GM23338 (cell line): ENCODE results near the gene NUTF2. TPM values are rescaled to one million over a fixed set of nuclear protein-coding genes. Genes with fewer than 3 reads are reported as not detected.

Source experiments
- ATAC-seq: fragments of 200-7000 bp; cut with Tn5 transposase; 3 replicates; pipeline ENCODE4 v1.9.1; 2020
- DNase-seq: peaks from one replicate; pipeline ENCODE4 v3.0.0-alpha.2; 2015; ENCODE audit warnings: low spot score
- H2AFZ ChIP-seq: fragments of 200-600 bp; sonication (generic); 2 replicates; pipeline ENCODE4 v1.8.0; 2016; ENCODE audit warnings: antibody characterized with exemption, mild to moderate bottlenecking, moderate library complexity
- H3F3A ChIP-seq: fragments of 200-600 bp; sonication (generic); replicated peaks from 2 replicates; pipeline ENCODE4 v1.8.0; 2017; ENCODE audit warnings: antibody characterized with exemption, mixed run types, low read depth
- H3K27ac ChIP-seq: fragments of 200-600 bp; sonication (generic); 2 replicates; pipeline ENCODE4 v1.6.1; 2016; ENCODE audit warnings: low read depth
- H3K27me3 ChIP-seq: fragments of 200-600 bp; sonication (generic); 2 replicates; pipeline ENCODE4 v1.8.0; 2016; ENCODE audit warnings: mild to moderate bottlenecking, mixed run types, moderate library complexity; ENCODE audit not compliant: insufficient read depth
- H3K36me3 ChIP-seq: fragments of 200-600 bp; sonication (generic); 2 replicates; pipeline ENCODE4 v1.8.0; 2016; ENCODE audit warnings: mild to moderate bottlenecking; ENCODE audit not compliant: insufficient read depth
- H3K4me1 ChIP-seq: fragments of 200-600 bp; sonication (generic); 2 replicates; pipeline ENCODE4 v1.8.0; 2016; ENCODE audit warnings: mild to moderate bottlenecking, moderate library complexity; ENCODE audit not compliant: insufficient read depth
- H3K4me2 ChIP-seq: fragments of 200-600 bp; sonication (generic); 2 replicates; pipeline ENCODE4 v1.7.1; 2017; ENCODE audit warnings: mixed run types
- H3K4me3 ChIP-seq: fragments of 200-600 bp; sonication (generic); 2 replicates; pipeline ENCODE4 v1.6.1; 2016; ENCODE audit warnings: mixed run types
- H3K79me2 ChIP-seq: fragments of 200-600 bp; sonication (generic); replicated peaks from 2 replicates; pipeline ENCODE4 v1.8.0; 2017; ENCODE audit warnings: mild to moderate bottlenecking; ENCODE audit not compliant: insufficient read depth
- H3K9me2 ChIP-seq: fragments of 200-600 bp; sonication (generic); 2 replicates; pipeline ENCODE4 v1.8.0; 2017; ENCODE audit not compliant: insufficient read depth
- H4K20me1 ChIP-seq: fragments of 200-600 bp; sonication (generic); replicated peaks from 2 replicates; pipeline ENCODE4 v1.8.0; 2017; ENCODE audit warnings: mild to moderate bottlenecking; ENCODE audit not compliant: insufficient read depth
- H3K27ac Mint-ChIP-seq: 2 replicates; pipeline ENCODE4 v1.8.0; 2020; ENCODE audit warnings: inconsistent platforms, mild to moderate bottlenecking, moderate library complexity, mixed read lengths
- H3K27me3 Mint-ChIP-seq: 3 replicates; pipeline ENCODE4 v1.8.0; 2022; ENCODE audit warnings: low read depth, mild to moderate bottlenecking, moderate library complexity, mixed read lengths, inconsistent platforms; ENCODE audit not compliant: insufficient read depth, poor library complexity
- H3K36me3 Mint-ChIP-seq: 3 replicates; pipeline ENCODE4 v1.8.0; 2021; ENCODE audit warnings: low read depth, mild to moderate bottlenecking, inconsistent platforms, moderate library complexity, mixed read lengths
- H3K4me1 Mint-ChIP-seq: 3 replicates; pipeline ENCODE4 v1.8.0; 2020; ENCODE audit warnings: mild to moderate bottlenecking, inconsistent platforms, mixed read lengths
- H3K4me3 Mint-ChIP-seq: 3 replicates; pipeline ENCODE4 v1.8.0; 2021; ENCODE audit warnings: moderate library complexity, mild to moderate bottlenecking, inconsistent platforms, mixed read lengths
- H3K9me3 Mint-ChIP-seq: 3 replicates; pipeline ENCODE4 v1.8.0; 2020; ENCODE audit warnings: moderate library complexity, mild to moderate bottlenecking, inconsistent platforms, mixed read lengths
- CREB1 ChIP-seq: fragments of 250-450 bp; sonication (Bioruptor Pico); IDR thresholded peaks from 2 replicates; pipeline ENCODE4 v1.5.0; 2020; ENCODE audit warnings: low read depth, mild to moderate bottlenecking, moderate library complexity
- EZH2 ChIP-seq: fragments of 200-600 bp; sonication (generic); IDR thresholded peaks from one replicate; pipeline ENCODE4 v1.8.0; 2017; ENCODE audit warnings: antibody characterized with exemption, mild to moderate bottlenecking, low read depth; ENCODE audit not compliant: unreplicated experiment
- EZH2phosphoT487 ChIP-seq: fragments of 200-600 bp; sonication (generic); IDR thresholded peaks from one replicate; pipeline ENCODE4 v1.8.1; 2018; ENCODE audit warnings: antibody characterized with exemption; ENCODE audit not compliant: unreplicated experiment
- JUNB ChIP-seq: IDR thresholded peaks from one replicate; pipeline ENCODE4 v1.6.1; 2016; ENCODE audit warnings: antibody characterized with exemption; ENCODE audit not compliant: unreplicated experiment
- NANOG ChIP-seq: IDR thresholded peaks from 2 replicates; pipeline ENCODE4 v1.6.1; 2016; ENCODE audit warnings: antibody characterized with exemption, borderline replicate concordance
- POLR2AphosphoS5 ChIP-seq: IDR thresholded peaks from 2 replicates; pipeline ENCODE4 v1.6.1; 2016; ENCODE audit warnings: antibody characterized with exemption, low read depth
- STAT1 ChIP-seq: IDR thresholded peaks from one replicate; pipeline ENCODE4 v1.6.1; 2016; ENCODE audit warnings: antibody characterized with exemption; ENCODE audit not compliant: unreplicated experiment
- ZNF114 ChIP-seq: fragments of 250-450 bp; sonication (Bioruptor Pico); IDR thresholded peaks from 2 replicates; pipeline ENCODE4 v1.5.0; 2020; ENCODE audit warnings: mild to moderate bottlenecking, moderate library complexity
- ZNF331 ChIP-seq: fragments of 250-450 bp; sonication (Bioruptor Pico); IDR thresholded peaks from 2 replicates; pipeline ENCODE4 v1.5.0; 2020; ENCODE audit warnings: low read depth, mild to moderate bottlenecking, moderate library complexity
- polyA plus RNA-seq: library from polyadenylated mRNA; unstranded; fragments of >200 nt; fragmentation: Nextera tagmentation; extraction: Ambion mirVana; gene quantifications from 2 replicates; pipeline ENCODE4 v1.2.1, GENCODE V29; 2016
- total RNA-seq: library from RNA; depleted of rRNA; stranded (reverse); fragments of >200 nt; shearing (Covaris generic); gene quantifications from 2 replicates; pipeline ENCODE4 v1.2.3, GENCODE V29; 2014
- TF ChIP-seq, protein P1 (sequence below): fragments of 250-450 bp; sonication (Bioruptor Pico); IDR thresholded peaks from 2 replicates; pipeline ENCODE4 v1.5.0; 2020; ENCODE audit warnings: mild to moderate bottlenecking, moderate library complexity
- TF ChIP-seq, protein P2 (sequence below), 2 experiments: fragments of 200-600 bp in 1 of 2; sonication (generic) in 1 of 2; conservative IDR thresholded peaks; 2 replicates each; pipeline versions ENCODE4 v1.5.1 to v1.6.1; 2016 to 2017; ENCODE audit warnings: antibody characterized with exemption in 2 of 2, low read depth in 2 of 2, mild to moderate bottlenecking in 2 of 2, moderate library complexity in 1 of 2
- TF ChIP-seq, protein P3 (sequence below): IDR thresholded peaks from one replicate; pipeline ENCODE4 v1.6.1; 2018; ENCODE audit warnings: antibody characterized with exemption; ENCODE audit not compliant: unreplicated experiment
- TF ChIP-seq, protein P4 (sequence below): IDR thresholded peaks from 2 replicates; pipeline ENCODE4 v1.6.1; 2016; ENCODE audit warnings: antibody characterized with exemption

NUTF2 gene
- total and polyA plus RNA-seq, 2 experiments from 2014 or later: 321 to 391 TPM

DNA sequence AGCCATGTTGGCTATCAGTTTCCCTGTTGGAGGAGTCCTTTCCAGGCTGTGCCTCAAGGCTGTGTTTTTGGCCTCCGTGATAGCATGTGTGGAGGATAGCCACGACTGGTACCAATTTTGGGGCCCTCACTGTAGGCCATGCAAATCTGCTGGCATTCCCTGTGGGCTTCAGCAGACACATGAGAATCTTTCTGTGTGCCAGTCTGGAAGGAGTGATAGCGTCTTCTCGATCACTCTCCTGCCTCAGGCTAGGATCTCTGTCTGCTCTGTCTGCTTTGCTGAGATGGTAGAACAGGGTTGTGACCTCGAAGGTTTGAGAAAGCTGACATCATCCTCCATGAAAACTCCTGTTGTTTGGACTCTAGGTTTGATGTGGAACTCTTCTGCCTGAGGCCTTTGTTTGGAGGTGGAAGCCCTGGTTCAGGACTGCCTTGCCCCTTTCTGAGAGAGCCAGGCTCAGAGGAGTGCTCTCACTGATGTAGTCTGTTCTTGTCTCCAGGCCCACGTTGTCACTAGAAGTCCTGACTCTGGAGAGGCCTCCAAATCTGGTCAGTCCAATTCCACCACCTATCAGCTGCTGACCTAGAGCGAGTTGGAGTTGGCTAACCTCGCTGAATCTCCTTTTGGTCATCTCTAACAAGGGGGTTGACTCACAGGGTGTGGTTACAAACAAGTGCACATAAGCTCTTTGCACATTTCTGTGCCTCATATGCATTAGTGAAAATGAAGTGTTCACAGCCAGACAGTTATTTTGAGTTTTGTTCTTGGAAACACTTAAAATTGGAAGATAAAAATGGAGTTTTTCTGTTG lies 14.1 kb downstream of the NUTF2 start:
- H3K36me3 ChIP-seq: peaks cover 9% of the 10 kb centered on the region
- H4K20me1 ChIP-seq: peaks cover 54% of the 10 kb centered on the region

More for the DNA sequence above, 14.1 kb downstream of the NUTF2 start:
- peaks cover 18% of the 10 kb centered on the region for H3K4me1 ChIP-seq
- no peak for ATAC-seq
- Mint-ChIP-seq H3K4me1 (peaks cover 36% of the 10 kb centered on the region), H3K4me3 (no peak overlapping the region), H3K36me3 (peaks cover 42% of the 10 kb centered on the region), H3K27ac (no peak overlapping the region), H3K9me3 (no peaks in the 10 kb centered on the region), H3K27me3 (peaks cover 3% of the 10 kb centered on the region)
- H3K27ac ChIP-seq: no peak overlapping the region
- no peaks in the 10 kb centered on the region for H3K9me2 ChIP-seq
- no peaks in the 10 kb centered on the region for H3K27me3 ChIP-seq
- no peak overlapping the region for H3K4me3 ChIP-seq
- peaks cover 5% of the 10 kb centered on the region; the same call in 1 of the 2 replicates for H3F3A ChIP-seq
- no peak overlapping the region for H3K4me2 ChIP-seq
- peaks cover 89% of the 10 kb centered on the region for H3K79me2 ChIP-seq
- TF ChIP-seq EZH2 (no peak), JUNB (no peak), ZNF331 (CRISPR knock-in tag) (no peak), ZNF114 (CRISPR knock-in tag) (no peak), CREB1 (CRISPR knock-in tag) (no peak), EZH2phosphoT487 (no peak), POLR2AphosphoS5 (no peak), STAT1 (no peak), NANOG (no peak)
- TF ChIP-seq, protein P1, sequence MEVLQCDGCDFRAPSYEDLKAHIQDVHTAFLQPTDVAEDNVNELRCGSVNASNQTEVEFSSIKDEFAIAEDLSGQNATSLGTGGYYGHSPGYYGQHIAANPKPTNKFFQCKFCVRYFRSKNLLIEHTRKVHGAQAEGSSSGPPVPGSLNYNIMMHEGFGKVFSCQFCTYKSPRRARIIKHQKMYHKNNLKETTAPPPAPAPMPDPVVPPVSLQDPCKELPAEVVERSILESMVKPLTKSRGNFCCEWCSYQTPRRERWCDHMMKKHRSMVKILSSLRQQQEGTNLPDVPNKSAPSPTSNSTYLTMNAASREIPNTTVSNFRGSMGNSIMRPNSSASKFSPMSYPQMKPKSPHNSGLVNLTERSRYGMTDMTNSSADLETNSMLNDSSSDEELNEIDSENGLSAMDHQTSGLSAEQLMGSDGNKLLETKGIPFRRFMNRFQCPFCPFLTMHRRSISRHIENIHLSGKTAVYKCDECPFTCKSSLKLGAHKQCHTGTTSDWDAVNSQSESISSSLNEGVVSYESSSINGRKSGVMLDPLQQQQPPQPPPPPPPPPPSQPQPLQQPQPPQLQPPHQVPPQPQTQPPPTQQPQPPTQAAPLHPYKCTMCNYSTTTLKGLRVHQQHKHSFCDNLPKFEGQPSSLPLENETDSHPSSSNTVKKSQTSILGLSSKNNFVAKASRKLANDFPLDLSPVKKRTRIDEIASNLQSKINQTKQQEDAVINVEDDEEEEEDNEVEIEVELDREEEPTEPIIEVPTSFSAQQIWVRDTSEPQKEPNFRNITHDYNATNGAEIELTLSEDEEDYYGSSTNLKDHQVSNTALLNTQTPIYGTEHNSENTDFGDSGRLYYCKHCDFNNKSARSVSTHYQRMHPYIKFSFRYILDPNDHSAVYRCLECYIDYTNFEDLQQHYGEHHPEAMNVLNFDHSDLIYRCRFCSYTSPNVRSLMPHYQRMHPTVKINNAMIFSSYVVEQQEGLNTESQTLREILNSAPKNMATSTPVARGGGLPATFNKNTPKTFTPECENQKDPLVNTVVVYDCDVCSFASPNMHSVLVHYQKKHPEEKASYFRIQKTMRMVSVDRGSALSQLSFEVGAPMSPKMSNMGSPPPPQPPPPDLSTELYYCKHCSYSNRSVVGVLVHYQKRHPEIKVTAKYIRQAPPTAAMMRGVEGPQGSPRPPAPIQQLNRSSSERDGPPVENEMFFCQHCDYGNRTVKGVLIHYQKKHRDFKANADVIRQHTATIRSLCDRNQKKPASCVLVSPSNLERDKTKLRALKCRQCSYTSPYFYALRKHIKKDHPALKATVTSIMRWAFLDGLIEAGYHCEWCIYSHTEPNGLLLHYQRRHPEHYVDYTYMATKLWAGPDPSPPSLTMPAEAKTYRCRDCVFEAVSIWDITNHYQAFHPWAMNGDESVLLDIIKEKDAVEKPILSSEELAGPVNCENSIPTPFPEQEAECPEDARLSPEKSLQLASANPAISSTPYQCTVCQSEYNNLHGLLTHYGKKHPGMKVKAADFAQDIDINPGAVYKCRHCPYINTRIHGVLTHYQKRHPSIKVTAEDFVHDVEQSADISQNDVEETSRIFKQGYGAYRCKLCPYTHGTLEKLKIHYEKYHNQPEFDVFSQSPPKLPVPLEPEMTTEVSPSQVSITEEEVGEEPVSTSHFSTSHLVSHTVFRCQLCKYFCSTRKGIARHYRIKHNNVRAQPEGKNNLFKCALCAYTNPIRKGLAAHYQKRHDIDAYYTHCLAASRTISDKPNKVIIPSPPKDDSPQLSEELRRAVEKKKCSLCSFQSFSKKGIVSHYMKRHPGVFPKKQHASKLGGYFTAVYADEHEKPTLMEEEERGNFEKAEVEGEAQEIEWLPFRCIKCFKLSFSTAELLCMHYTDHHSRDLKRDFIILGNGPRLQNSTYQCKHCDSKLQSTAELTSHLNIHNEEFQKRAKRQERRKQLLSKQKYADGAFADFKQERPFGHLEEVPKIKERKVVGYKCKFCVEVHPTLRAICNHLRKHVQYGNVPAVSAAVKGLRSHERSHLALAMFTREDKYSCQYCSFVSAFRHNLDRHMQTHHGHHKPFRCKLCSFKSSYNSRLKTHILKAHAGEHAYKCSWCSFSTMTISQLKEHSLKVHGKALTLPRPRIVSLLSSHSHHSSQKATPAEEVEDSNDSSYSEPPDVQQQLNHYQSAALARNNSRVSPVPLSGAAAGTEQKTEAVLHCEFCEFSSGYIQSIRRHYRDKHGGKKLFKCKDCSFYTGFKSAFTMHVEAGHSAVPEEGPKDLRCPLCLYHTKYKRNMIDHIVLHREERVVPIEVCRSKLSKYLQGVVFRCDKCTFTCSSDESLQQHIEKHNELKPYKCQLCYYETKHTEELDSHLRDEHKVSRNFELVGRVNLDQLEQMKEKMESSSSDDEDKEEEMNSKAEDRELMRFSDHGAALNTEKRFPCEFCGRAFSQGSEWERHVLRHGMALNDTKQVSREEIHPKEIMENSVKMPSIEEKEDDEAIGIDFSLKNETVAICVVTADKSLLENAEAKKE (CRISPR knock-in tag): no peak
- TF ChIP-seq, protein P2, sequence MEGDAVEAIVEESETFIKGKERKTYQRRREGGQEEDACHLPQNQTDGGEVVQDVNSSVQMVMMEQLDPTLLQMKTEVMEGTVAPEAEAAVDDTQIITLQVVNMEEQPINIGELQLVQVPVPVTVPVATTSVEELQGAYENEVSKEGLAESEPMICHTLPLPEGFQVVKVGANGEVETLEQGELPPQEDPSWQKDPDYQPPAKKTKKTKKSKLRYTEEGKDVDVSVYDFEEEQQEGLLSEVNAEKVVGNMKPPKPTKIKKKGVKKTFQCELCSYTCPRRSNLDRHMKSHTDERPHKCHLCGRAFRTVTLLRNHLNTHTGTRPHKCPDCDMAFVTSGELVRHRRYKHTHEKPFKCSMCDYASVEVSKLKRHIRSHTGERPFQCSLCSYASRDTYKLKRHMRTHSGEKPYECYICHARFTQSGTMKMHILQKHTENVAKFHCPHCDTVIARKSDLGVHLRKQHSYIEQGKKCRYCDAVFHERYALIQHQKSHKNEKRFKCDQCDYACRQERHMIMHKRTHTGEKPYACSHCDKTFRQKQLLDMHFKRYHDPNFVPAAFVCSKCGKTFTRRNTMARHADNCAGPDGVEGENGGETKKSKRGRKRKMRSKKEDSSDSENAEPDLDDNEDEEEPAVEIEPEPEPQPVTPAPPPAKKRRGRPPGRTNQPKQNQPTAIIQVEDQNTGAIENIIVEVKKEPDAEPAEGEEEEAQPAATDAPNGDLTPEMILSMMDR (conservative IDR thresholded peaks at IDR 0.05; ENCODE audit: low read depth in 2 of 2): no peak
- TF ChIP-seq, protein P3, sequence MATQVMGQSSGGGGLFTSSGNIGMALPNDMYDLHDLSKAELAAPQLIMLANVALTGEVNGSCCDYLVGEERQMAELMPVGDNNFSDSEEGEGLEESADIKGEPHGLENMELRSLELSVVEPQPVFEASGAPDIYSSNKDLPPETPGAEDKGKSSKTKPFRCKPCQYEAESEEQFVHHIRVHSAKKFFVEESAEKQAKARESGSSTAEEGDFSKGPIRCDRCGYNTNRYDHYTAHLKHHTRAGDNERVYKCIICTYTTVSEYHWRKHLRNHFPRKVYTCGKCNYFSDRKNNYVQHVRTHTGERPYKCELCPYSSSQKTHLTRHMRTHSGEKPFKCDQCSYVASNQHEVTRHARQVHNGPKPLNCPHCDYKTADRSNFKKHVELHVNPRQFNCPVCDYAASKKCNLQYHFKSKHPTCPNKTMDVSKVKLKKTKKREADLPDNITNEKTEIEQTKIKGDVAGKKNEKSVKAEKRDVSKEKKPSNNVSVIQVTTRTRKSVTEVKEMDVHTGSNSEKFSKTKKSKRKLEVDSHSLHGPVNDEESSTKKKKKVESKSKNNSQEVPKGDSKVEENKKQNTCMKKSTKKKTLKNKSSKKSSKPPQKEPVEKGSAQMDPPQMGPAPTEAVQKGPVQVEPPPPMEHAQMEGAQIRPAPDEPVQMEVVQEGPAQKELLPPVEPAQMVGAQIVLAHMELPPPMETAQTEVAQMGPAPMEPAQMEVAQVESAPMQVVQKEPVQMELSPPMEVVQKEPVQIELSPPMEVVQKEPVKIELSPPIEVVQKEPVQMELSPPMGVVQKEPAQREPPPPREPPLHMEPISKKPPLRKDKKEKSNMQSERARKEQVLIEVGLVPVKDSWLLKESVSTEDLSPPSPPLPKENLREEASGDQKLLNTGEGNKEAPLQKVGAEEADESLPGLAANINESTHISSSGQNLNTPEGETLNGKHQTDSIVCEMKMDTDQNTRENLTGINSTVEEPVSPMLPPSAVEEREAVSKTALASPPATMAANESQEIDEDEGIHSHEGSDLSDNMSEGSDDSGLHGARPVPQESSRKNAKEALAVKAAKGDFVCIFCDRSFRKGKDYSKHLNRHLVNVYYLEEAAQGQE: no peak
- TF ChIP-seq, protein P4, sequence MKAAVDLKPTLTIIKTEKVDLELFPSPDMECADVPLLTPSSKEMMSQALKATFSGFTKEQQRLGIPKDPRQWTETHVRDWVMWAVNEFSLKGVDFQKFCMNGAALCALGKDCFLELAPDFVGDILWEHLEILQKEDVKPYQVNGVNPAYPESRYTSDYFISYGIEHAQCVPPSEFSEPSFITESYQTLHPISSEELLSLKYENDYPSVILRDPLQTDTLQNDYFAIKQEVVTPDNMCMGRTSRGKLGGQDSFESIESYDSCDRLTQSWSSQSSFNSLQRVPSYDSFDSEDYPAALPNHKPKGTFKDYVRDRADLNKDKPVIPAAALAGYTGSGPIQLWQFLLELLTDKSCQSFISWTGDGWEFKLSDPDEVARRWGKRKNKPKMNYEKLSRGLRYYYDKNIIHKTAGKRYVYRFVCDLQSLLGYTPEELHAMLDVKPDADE: no peak
- DNase-seq: no peak
- no peak overlapping the region for H2AFZ ChIP-seq
